ENCODE measurements around the gene DPH2. TPM values are rescaled to one million over a fixed set of nuclear protein-coding genes. Genes with fewer than 3 reads are reported as not detected.

DPH2 gene
- total RNA-seq, 4 donors from 2014 or later, result 5.1 to 18.5 (median 12.3) TPM

DNA sequence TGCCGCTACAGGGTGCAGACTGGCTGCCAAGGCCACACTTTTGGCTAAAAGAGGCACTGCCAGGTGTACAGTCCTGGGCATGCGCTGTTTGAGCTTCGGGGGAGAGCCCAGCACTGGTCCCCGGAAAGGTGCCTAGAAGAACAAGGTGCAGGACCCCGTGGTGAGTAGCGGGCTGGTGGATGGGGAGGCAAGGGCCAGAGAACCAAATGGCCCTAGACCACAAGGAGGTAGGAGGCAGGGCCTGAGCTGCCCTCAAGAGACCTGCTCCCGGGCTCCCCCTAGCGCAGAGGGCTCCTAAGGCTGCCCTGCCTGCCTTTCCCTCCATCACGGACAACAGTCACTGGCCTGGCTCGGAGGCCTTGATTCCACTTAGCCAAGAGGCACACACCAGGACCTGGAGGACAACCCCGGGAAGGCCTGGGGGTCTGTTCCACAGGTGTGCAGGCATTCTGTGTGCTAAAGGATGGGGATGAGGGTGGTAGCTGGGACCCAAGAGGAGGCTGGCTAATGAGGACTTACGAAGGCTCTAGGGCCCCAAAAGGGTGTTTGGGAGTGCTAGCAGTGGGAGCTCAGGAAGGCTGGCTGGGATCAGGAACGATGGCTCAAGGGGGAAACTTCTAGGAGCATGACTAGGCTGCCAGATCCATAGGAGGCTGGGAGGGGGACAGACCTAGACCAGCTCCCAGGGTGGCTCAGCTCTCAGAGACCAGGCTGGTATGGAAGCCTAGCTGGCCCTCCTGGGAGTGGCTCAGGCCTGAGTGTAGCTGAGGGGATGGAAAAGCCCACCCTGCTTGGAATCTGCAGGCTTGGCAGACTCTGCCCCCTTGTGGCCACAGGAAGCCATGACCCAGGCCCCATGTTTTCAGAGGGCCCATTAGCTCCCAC lies 35.5 kb upstream of the DPH2 start:
- intact Hi-C loops (cut with DNase I; ENCODE audit: low total_unique reads), result no loop called here
- DNase-seq, result peak; percentile 60 to 64
- Histone ChIP-seq H3K4me1 (peaks cover 0 to 11% of the 10 kb centered on the region in 2 donors), H3K36me3 (no peaks in the 10 kb centered on the region), H3K27me3 (no peaks in the 10 kb centered on the region), H3K9me3 (no peaks in the 10 kb centered on the region), H3K4me3 (peak overlapping the region in 1 of 2 donors; percentile 27), H3K27ac (no peak overlapping the region)
- TF ChIP-seq, protein P1, sequence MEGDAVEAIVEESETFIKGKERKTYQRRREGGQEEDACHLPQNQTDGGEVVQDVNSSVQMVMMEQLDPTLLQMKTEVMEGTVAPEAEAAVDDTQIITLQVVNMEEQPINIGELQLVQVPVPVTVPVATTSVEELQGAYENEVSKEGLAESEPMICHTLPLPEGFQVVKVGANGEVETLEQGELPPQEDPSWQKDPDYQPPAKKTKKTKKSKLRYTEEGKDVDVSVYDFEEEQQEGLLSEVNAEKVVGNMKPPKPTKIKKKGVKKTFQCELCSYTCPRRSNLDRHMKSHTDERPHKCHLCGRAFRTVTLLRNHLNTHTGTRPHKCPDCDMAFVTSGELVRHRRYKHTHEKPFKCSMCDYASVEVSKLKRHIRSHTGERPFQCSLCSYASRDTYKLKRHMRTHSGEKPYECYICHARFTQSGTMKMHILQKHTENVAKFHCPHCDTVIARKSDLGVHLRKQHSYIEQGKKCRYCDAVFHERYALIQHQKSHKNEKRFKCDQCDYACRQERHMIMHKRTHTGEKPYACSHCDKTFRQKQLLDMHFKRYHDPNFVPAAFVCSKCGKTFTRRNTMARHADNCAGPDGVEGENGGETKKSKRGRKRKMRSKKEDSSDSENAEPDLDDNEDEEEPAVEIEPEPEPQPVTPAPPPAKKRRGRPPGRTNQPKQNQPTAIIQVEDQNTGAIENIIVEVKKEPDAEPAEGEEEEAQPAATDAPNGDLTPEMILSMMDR (IDR thresholded peaks at IDR 0.05), result peak; percentile 86 to 89 (median 87)
- TF ChIP-seq POLR2A (IDR thresholded peaks at IDR 0.05), result no peak

DNA sequence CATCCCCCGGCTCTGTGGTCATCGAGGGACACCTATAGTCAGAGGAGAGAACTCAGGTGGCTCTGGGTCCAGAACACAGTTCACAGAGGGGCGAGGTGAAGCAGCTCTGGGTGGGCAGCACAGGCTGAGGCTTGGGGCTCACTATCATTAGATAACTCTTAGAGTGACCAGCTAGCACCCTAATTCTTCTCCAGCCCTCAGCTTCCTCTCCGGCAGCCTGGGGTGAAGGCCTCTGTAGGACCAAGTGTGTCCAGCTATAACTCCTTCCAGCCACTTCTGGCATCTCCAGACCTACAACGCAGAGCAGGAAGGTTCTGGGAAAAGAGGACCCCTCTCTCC lies 34.9 kb upstream of the DPH2 start:
- H3K36me3 ChIP-seq, result no peaks in the 10 kb centered on the region
- no peaks in the 10 kb centered on the region for H3K9me3 ChIP-seq
- TF ChIP-seq, protein P1 (IDR thresholded peaks at IDR 0.05), result no peak
- no peak for TF ChIP-seq POLR2A (IDR thresholded peaks at IDR 0.05)
- H3K4me1 ChIP-seq, result peaks cover 0 to 11% of the 10 kb centered on the region in 2 donors
- DNase-seq, result no peak
- no peak overlapping the region for H3K27ac ChIP-seq
- no peaks in the 10 kb centered on the region for H3K27me3 ChIP-seq
- H3K4me3 ChIP-seq, result no peak overlapping the region
- intact Hi-C loops (cut with DNase I; ENCODE audit: low total_unique reads), result loop anchor here (5.0 kb wide), 1 partner anchor 173 kb away; no protein-coding TSS in a partner anchor

DNA sequence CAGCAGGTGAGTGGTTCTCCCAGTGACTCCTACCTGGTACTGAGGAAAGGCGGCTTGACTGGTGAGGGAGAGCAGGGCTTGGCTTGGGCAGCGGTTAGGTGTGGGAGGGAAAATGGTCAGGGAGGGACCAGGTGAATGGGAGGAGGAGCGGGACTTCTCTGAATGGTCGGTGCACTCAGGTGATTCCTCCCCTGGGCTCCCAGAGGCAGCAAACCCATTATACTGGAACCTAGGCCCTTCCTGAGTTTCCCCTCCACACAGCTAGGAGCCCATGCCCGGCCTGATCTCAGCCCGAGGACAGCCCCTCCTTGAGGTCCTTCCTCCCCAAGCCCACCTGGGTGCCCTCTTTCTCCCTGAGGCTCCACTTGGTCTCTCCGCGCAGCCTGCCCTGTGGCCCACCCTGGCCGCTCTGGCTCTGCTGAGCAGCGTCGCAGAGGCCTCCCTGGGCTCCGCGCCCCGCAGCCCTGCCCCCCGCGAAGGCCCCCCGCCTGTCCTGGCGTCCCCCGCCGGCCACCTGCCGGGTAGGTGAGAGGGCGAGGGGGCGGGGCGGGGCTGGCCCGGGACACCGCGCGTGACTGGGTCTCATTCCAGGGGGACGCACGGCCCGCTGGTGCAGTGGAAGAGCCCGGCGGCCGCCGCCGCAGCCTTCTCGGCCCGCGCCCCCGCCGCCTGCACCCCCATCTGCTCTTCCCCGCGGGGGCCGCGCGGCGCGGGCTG lies 33.9 kb upstream of the DPH2 start:
- TF ChIP-seq, protein P1 (IDR thresholded peaks at IDR 0.05), result no peak
- no peak for TF ChIP-seq POLR2A (IDR thresholded peaks at IDR 0.05)
- H3K27ac ChIP-seq, result no peak overlapping the region

DNA sequence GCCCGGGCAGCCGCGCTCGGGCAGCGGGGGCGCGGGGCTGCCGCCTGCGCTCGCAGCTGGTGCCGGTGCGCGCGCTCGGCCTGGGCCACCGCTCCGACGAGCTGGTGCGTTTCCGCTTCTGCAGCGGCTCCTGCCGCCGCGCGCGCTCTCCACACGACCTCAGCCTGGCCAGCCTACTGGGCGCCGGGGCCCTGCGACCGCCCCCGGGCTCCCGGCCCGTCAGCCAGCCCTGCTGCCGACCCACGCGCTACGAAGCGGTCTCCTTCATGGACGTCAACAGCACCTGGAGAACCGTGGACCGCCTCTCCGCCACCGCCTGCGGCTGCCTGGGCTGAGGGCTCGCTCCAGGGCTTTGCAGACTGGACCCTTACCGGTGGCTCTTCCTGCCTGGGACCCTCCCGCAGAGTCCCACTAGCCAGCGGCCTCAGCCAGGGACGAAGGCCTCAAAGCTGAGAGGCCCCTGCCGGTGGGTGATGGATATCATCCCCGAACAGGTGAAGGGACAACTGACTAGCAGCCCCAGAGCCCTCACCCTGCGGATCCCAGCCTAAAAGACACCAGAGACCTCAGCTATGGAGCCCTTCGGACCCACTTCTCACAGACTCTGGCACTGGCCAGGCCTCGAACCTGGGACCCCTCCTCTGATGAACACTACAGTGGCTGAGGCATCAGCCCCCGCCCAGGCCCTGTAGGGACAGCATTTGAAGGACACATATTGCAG lies 33.2 kb upstream of the DPH2 start:
- no peak overlapping the region for H3K27ac ChIP-seq
- intact Hi-C loops (cut with DNase I; ENCODE audit: low total_unique reads), result loop anchor here (5.0 kb wide), 1 partner anchor 174 kb away; no protein-coding TSS in a partner anchor
- peak in 1 of 2 donors; percentile 35 for DNase-seq

More for the DNA sequence above, 33.9 kb upstream of the DPH2 start:
- DNase-seq, result no peak
- no peaks in the 10 kb centered on the region for H3K27me3 ChIP-seq
- intact Hi-C loops (cut with DNase I; ENCODE audit: low total_unique reads), result loop anchor here (5.0 kb wide), 1 partner anchor 174 kb away; no protein-coding TSS in a partner anchor
- peaks cover 0 to 11% of the 10 kb centered on the region in 2 donors for H3K4me1 ChIP-seq
- H3K36me3 ChIP-seq, result no peaks in the 10 kb centered on the region
- no peaks in the 10 kb centered on the region for H3K9me3 ChIP-seq
- H3K4me3 ChIP-seq, result peak overlapping the region; percentile 13 to 34

More for the DNA sequence above, 33.2 kb upstream of the DPH2 start:
- Histone ChIP-seq H3K4me1 (peaks cover 0 to 11% of the 10 kb centered on the region in 2 donors), H3K36me3 (no peaks in the 10 kb centered on the region), H3K9me3 (no peaks in the 10 kb centered on the region), H3K4me3 (peak overlapping the region in 1 of 2 donors; percentile 34), H3K27me3 (no peaks in the 10 kb centered on the region)
- no peak for TF ChIP-seq POLR2A (IDR thresholded peaks at IDR 0.05)
- TF ChIP-seq, protein P1 (IDR thresholded peaks at IDR 0.05), result no peak

All from uterus (tissue), 4 donors.